Heart left ventricle (tissue), 16 donors: ENCODE results near the gene TET1. TPM values are rescaled to one million over a fixed set of nuclear protein-coding genes. Genes with fewer than 3 reads are reported as not detected.

Experiments used
- ATAC-seq, 4 donors: fragments of 200-7000 bp; cut with Tn5 transposase; one replicate each; pipeline ENCODE4 v1.9.1; 2020 to 2022; ENCODE audit warnings: moderate library complexity in 4 of 4, mild to moderate bottlenecking in 3 of 4, moderate number of reproducible peaks in 1 of 4
- DNase-seq, 5 donors: peaks; one replicate each; pipeline ENCODE4 v3.0.0-alpha.2; 2020
- H3K27ac ChIP-seq, 12 donors: fragments of 200-600 bp; sonication (generic) in 4 of 12; one replicate each; pipeline versions ENCODE4 v1.5.0 to v1.8.0; 2016 to 2022; ENCODE audit warnings: mild to moderate bottlenecking in 2 of 12
- H3K27me3 ChIP-seq, 9 donors: fragments of 200-600 bp; sonication (generic) in 2 of 9; one replicate each; pipeline versions ENCODE4 v1.5.1 to v1.8.0; 2016 to 2022; ENCODE audit warnings: mild to moderate bottlenecking in 3 of 9
- H3K36me3 ChIP-seq, 9 donors: fragments of 200-600 bp; sonication (generic) in 2 of 9; one replicate each; pipeline versions ENCODE4 v1.5.0 to v1.8.0; 2018 to 2022; ENCODE audit warnings: mild to moderate bottlenecking in 2 of 9
- H3K4me1 ChIP-seq, 12 donors: fragments of 200-600 bp; sonication (generic) in 4 of 12; one replicate each; pipeline versions ENCODE4 v1.5.0 to v1.8.0; 2016 to 2022; ENCODE audit warnings: mild to moderate bottlenecking in 3 of 12
- H3K4me3 ChIP-seq, 12 donors: fragments of 200-600 bp; sonication (generic) in 4 of 12; one replicate each; pipeline versions ENCODE4 v1.5.0 to v1.8.0; 2017 to 2022; ENCODE audit warnings: mild to moderate bottlenecking in 9 of 12, moderate library complexity in 4 of 12
- H3K9me3 ChIP-seq, 12 donors: fragments of 200-600 bp; sonication (generic) in 4 of 12; one replicate each; pipeline versions ENCODE4 v1.5.0 to v1.8.0; 2016 to 2022; ENCODE audit warnings: mild to moderate bottlenecking in 1 of 12
- POLR2A ChIP-seq, 2 donors: fragments of 450-650 bp; IDR thresholded peaks; one replicate each; pipeline ENCODE4 v1.6.1; 2017; ENCODE audit warnings: antibody characterized with exemption in 2 of 2, mild to moderate bottlenecking in 2 of 2, moderate library complexity in 2 of 2
- WGBS, 4 donors: extraction: QIAGEN DNeasy Blood & Tissue Kit in 2 of 4; methylation state at CpG; one replicate each; pipeline versions ENCODE4 v1.1.5 to v1.1.7; 2013 to 2018; 5-methylcytosine and 5-hydroxymethylcytosine counted together
- intact Hi-C, 10 donors: fragments of 100-400 bp; cut with DNase I; formaldehyde crosslinking; loops; one replicate each; pipeline versions ENCODE4 v1.11.1 to v1.14.2; 2022
- polyA plus RNA-seq, 2 donors: library from polyadenylated mRNA; stranded (reverse); fragments of 200-250 nt; gene quantifications; one replicate each; pipeline ENCODE4 v1.2.3, GENCODE V29; 2013
- total RNA-seq, 9 donors: library from RNA; depleted of rRNA in 2 of 9; stranded (reverse); fragments of >200 nt in 2 of 9; fragmentation: NEBNext Ultra II Directional in 3 of 9; extraction: Animal tissue kit (Norgen Biotek cat#: 25700) in 3 of 9; gene quantifications; one replicate each; pipeline versions ENCODE4 v1.1.0 to v1.2.4, GENCODE V29; 2016 to 2023
- TF ChIP-seq, protein P1 (sequence below), 12 donors: fragments of 200-600 bp; sonication (generic) in 4 of 12; IDR thresholded peaks; one replicate each; pipeline versions ENCODE4 v1.5.0 to v1.8.0; 2018 to 2022; ENCODE audit warnings: antibody characterized with exemption in 12 of 12, mild to moderate bottlenecking in 5 of 12
- donor health status: ischemic (EF 13 %, LVEDD 7.1; RV severe dilation, severe dysfunction).
- donor health status: healthy with polysubstance abuse.
- donor health status: DM: no; HTN: yes; CAD: no.
- donor health status: DM: no; HTN: no; CAD: no.
- donor health status: ischemic (EF 25% LVEDD 6.9; RV normal size, moderate dysfunction).
- donor health status: ischemic (EF 25% LVEDD 5.7; RV mildly dilated, moderate dysfunction).
- donor health status: healthy.
- donor health status: DM: yes; HTN: yes; CAD: no.
- donor health status: ischemic (EF 35%, LVEDD 5.7; RV mildly dilated, moderate dysfunction).
- donor health status: nonischemic (EF 11% LVEDD 7.7; RV severe dilation, severe dysfunction).
- donor health status: DM: yes; HTN: yes; CAD: no.
- donor health status: PGD.
- donor health status: ischemic (EF 29% LVEDD 5.4; RV normal size, mild dysfunction).
- donor health status: nonischemic (EF 23%, LVEDD 6.1; RV moderate dilation, normal function).

The TET1 gene
- total and polyA plus RNA-seq, 11 donors: 0.27 to 4.1 (median 2.0) TPM

DNA sequence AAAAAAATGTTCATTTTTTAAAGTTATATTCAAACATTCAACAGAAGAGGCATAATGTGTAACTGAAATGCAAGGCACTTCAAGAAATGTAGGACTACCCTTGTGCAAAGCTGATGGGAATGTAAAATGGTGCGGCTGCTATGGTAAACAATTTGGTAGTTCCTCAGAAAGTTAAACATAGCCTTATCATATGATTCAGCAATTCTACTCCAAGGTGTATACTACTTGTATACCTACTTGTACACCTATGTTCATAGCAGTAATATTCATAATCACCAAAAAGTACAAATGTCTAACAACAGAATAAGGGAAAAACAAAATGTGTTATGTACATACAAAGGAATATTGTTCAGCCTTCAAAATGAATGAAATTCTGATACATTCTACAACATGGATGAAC lies 37.3 kb downstream of the TET1 start:
- ATAC-seq (no peak), DNase-seq (no peak)
- no peaks in the 10 kb centered on the region for H3K9me3 ChIP-seq
- H3K4me3 ChIP-seq: no peak overlapping the region
- peaks cover 2 to 42% (median 23%) of the 10 kb centered on the region in 12 donors for H3K4me1 ChIP-seq
- H3K27ac ChIP-seq: no peak overlapping the region
- WGBS, 4 donors: 88 to 100% (median 98%) methylated on average over 1 of the region's 1 CpG
- H3K36me3 ChIP-seq: no peaks in the 10 kb centered on the region
- TF ChIP-seq POLR2A (IDR thresholded peaks at IDR 0.05): no peak
- TF ChIP-seq, protein P1, sequence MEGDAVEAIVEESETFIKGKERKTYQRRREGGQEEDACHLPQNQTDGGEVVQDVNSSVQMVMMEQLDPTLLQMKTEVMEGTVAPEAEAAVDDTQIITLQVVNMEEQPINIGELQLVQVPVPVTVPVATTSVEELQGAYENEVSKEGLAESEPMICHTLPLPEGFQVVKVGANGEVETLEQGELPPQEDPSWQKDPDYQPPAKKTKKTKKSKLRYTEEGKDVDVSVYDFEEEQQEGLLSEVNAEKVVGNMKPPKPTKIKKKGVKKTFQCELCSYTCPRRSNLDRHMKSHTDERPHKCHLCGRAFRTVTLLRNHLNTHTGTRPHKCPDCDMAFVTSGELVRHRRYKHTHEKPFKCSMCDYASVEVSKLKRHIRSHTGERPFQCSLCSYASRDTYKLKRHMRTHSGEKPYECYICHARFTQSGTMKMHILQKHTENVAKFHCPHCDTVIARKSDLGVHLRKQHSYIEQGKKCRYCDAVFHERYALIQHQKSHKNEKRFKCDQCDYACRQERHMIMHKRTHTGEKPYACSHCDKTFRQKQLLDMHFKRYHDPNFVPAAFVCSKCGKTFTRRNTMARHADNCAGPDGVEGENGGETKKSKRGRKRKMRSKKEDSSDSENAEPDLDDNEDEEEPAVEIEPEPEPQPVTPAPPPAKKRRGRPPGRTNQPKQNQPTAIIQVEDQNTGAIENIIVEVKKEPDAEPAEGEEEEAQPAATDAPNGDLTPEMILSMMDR (IDR thresholded peaks at IDR 0.05): no peak
- no peaks in the 10 kb centered on the region for H3K27me3 ChIP-seq
- intact Hi-C loops: no loop called here

DNA sequence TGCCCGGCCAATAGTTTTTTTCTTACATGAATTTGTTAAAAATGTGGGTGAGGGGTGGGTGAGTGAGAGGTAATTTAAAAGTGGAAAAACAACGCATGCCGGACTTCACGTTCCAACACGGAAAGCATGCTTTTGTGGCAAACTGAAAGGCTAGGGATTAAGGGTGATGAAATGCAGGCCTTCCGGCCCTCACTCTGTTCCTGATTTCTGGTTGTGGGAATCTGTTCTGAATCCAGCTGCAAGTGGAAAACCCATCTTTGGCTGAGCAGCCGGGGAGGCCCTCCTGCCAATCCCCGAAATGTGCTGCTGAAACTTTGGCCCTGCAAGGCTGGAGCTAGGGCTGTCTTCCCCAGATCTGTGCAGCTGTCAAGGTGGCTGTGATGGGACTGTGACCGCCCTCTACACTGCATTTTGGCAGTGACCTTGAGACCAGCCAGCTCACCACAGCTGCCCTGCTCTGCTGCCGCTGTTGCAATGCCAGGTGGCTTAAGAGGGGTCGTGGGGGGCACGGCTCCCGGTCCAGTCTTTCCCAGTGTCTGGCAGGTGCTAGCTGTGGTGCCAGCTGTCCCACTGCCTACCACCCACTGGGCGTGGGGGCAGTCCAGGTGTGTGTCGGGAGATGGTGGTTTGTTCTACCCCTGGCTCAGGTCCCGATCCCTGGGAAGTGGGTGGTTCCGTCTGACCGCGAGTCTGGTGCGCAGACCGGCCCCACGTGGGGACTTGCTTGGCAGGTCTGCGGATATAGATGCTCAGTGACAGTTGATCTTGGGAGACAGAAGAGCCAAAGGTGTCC lies 39.0 kb downstream of the TET1 start:
- Histone ChIP-seq H3K4me3 (peak overlapping the region; percentile 16 to 66 (median 56)), H3K27ac (peak overlapping the region; percentile 18 to 88 (median 70)), H3K36me3 (no peaks in the 10 kb centered on the region), H3K4me1 (peaks cover 2 to 43% (median 23%) of the 10 kb centered on the region in 12 donors), H3K9me3 (no peaks in the 10 kb centered on the region), H3K27me3 (no peaks in the 10 kb centered on the region)
- no peak for TF ChIP-seq POLR2A (IDR thresholded peaks at IDR 0.05)
- TF ChIP-seq, protein P1 (IDR thresholded peaks at IDR 0.05): no peak
- DNase-seq: peak; percentile 44 to 68 (median 51)
- intact Hi-C loops: no loop called here
- peak in 3 of 4 donors; percentile 47 to 67 (median 66) for ATAC-seq
- 28 to 36% (median 34%) methylated on average over 15 to 23 of the region's 23 CpGs for WGBS, 4 donors

DNA sequence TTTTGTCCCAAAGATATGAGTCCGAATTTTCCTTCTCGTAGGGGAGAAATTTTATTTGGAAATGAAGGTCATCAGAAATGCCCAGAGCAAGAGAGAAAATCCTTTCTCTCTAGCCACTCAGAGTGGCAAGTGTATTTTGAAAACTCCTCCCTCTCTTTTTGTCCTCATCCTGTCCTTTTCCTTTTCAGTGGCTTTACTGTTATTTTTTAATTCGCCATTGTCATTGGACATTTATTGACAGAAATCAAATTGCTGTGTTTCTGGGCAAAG lies 39.6 kb downstream of the TET1 start:
- no peaks in the 10 kb centered on the region for H3K9me3 ChIP-seq
- TF ChIP-seq, protein P1 (IDR thresholded peaks at IDR 0.05): no peak
- no peak for TF ChIP-seq POLR2A (IDR thresholded peaks at IDR 0.05)
- ATAC-seq (no peak), DNase-seq (no peak)
- peak overlapping the region; percentile 22 to 66 (median 56) for H3K4me3 ChIP-seq
- H3K27ac ChIP-seq: peak overlapping the region; percentile 23 to 88 (median 70)
- intact Hi-C loops: loop anchor here in 5 of 10 donors (2.0 to 10.0 kb wide), 4 partner anchors 37 to 121 kb away; partner anchors contain the start of genes TET1 (in 4 of the 5) and CCAR1 (in 1 of the 5)
- no peaks in the 10 kb centered on the region for H3K36me3 ChIP-seq
- peaks cover 2 to 40% (median 23%) of the 10 kb centered on the region in 12 donors for H3K4me1 ChIP-seq
- WGBS, 4 donors: 3 to 16% (median 7%) methylated on average over 3 of the region's 3 CpGs
- H3K27me3 ChIP-seq: no peaks in the 10 kb centered on the region

DNA sequence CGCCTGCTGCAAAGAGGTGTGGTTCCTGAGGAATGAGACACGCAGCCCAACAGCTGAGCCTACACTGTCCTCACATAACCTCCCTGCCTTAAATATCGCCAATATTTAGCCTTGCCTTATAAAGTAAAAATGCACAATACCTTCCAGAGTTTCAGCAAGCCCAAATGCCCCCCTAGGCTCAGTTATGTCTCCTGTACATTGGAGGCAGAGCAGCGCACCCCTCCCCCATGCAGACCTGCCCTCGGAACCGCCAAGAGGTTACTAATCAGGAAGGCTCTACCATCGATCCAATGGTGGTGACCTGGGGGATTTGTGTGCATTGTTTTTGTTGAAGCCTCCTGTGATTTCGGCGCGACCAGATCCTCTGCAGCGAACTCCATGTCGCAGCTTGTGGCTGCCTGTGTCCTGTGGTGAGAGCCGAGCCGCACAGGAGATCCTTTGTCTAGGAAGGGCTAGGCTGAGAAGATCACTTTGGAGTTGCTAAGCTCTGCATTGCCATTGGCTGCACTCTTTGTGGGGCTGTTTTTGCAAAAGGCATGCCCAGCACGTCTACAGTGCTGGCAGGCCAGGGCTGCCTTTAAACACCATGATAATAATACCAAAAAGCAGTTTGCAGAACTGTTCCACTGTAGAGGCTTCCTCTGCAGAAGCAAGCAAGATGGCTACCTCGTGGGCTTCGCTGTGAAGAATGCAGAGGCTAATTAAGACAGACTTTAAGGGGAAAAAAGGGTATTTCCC lies 40.1 kb downstream of the TET1 start:
- intact Hi-C loops: loop anchor here in 5 of 10 donors (2.0 to 10.0 kb wide), 4 partner anchors 38 to 121 kb away; partner anchors contain the start of genes TET1 (in 4 of the 5) and CCAR1 (in 1 of the 5)
- DNase-seq: peak; percentile 61 to 80 (median 64)
- H3K4me1 ChIP-seq: peaks cover 2 to 40% (median 23%) of the 10 kb centered on the region in 12 donors
- H3K36me3 ChIP-seq: no peaks in the 10 kb centered on the region
- peak overlapping the region; percentile 2 to 88 (median 70) for H3K27ac ChIP-seq
- no peak for TF ChIP-seq POLR2A (IDR thresholded peaks at IDR 0.05)
- TF ChIP-seq, protein P1 (IDR thresholded peaks at IDR 0.05): no peak
- no peaks in the 10 kb centered on the region for H3K27me3 ChIP-seq
- H3K4me3 ChIP-seq: peak overlapping the region; percentile 22 to 66 (median 56)
- peak; percentile 93 to 95 (median 94) for ATAC-seq
- H3K9me3 ChIP-seq: no peaks in the 10 kb centered on the region
- WGBS, 4 donors: 0 to 2% (median 1%) methylated on average over 10 to 17 of the region's 17 CpGs
